GM19468 (cell line): ENCODE measurements around the gene PTTG1IP2.

ENCODE experiments used
- ATAC-seq: cut with Tn5 transposase; IDR thresholded peaks from one replicate; pipeline ENCODE4 v1.9.1; 2021; ENCODE audit warnings: mild to moderate bottlenecking, moderate library complexity, moderate number of reproducible peaks; ENCODE audit not compliant: unreplicated experiment; ENCODE audit errors: extremely low read depth

Gene PTTG1IP2

DNA sequence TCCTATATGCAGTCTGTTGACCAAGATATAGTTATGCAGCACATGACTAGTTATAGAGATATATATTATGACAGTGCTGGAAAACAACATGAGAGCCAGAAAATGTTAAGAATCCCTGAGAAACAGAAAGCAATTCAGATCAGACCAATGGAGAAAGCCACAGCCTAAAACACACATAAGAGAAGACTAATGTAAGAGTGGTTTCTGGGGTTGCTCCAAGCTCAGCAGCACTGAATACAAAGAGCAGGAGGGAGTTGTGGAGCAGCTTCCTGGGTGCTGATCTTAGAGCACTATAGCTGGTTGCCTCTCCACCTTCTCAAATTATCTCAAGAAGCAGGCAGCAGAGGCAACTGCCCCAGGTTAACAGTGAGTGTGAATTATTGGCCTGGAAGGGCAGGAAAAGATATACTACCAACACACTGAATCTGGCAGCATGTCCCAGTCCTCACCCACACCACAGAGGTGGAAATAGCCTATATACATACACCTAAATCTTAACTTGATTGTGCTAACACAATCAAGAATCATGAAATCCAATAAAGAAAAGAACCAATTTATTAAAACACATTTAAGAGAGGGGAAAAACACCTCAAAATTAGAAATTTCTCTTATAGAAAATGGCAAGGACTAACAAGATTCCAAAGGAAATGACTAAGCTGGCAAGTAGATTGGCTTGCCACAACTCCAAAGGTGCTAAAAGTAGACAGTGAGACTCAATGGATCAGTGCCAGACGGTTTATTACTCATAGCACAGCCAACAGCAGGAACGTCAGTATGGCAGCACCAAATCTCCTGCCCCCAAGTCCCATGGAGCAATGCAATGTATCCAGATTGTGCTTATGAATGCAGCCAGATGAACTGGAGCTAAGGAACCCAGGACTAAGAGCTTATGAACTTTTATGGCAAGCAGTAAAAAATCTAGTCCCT, 5.1 kb downstream of the PTTG1IP2 start:
- ATAC-seq, result no peak

- ATAC-seq, result no peak
Measured at GRCh38 chr7:90483251-90483650, 13.8 kb downstream of the PTTG1IP2 start.

- ATAC-seq, result no peak
Measured at GRCh38 chr7:90484706-90485105, 15.3 kb downstream of the PTTG1IP2 start.

DNA sequence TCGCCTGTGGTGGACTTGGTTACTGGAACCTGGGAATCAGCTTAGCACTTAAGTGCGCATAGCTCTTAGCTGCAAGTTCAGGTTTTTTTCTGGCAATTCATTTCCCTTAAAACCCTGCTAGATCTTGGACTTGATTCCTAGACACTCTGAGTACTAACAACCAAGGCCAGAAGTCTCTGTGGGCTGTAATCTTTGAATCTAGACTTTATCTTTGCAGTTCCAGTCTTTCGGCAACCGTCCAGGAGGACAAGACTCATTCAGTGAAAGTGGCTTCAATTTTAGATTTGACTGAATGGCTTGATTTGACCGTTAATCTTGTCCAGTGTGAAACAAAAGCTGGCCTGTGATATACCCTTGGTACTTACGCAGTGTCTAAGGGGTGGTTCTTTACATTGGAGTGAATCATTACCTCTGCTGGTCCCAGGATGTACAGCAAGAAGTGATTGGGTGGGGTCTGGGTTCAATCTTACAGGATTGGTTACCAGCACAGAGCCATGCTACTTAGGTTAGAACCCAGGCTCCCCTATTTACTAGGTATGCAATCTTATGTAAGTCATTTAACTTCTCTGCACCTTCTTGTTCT, 16.4 kb downstream of the PTTG1IP2 start:
- ATAC-seq, result no peak

- no peak for ATAC-seq
Measured at GRCh38 chr7:90487808-90488207, 18.4 kb downstream of the PTTG1IP2 start.

- ATAC-seq, result no peak
Measured at GRCh38 chr7:90488220-90488619, 18.8 kb downstream of the PTTG1IP2 start.

- no peak for ATAC-seq
Measured at GRCh38 chr7:90492250-90492649, 22.8 kb downstream of the PTTG1IP2 start.

DNA sequence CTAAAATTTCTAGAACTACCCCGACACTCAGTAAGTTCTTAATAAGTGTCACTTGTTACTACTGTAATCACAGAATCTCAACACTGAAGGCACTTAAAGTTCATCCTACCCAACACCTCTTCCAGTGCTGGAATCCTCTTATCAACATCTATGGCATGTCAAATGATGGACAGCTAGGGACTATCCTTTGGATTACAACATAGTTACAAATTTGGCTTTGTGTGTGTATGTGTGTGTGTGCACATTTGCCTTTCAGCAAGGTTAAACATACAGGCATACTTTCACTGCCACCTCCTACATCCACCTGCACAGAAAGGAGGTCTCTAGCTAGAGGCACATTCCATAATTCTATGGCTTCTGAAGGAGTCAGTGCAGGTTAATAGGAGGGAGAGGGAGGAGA, 25.8 kb downstream of the PTTG1IP2 start:
- no peak for ATAC-seq

DNA sequence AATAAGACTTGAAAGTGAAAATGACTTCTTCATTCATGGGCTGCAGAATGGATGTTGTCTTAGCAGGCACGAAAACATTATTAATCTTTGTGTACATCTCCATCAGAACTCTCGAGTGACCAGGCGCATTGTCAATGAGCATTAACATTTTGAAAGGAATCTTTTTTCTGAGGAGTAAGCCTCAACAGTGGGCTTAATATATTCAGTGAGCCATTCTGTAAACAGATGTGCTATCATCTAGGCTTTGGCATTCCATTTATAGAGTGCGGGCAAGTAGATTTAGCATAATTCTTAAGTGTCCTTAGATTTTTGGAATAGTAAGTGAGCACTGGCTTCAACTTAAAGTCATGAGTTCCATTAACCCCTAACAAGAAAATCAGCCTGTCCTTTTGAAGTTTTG, 33.1 kb downstream of the PTTG1IP2 start:
- ATAC-seq, result no peak

DNA sequence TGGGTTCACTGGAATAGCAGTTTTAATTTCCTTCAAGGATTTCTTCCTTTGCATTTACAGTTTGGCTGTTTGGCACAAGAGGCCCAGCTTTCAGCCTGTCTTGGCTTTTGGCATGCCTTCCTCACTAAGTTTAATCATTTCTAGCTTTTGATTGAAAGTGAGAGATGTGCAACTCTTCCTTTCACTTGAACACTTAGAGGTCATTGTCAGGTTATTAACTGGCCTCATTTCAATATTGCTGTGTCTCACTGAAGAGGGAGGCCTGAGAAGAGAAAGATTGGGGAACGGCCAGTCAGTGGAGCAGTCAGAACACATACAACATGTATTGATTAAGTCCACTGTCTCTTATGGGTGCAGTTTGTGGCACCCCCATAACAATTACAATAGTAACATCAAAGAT, 33.9 kb downstream of the PTTG1IP2 start:
- peak; percentile 42 for ATAC-seq

- ATAC-seq, result no peak
Measured at GRCh38 chr7:90507692-90508091, 38.3 kb downstream of the PTTG1IP2 start.

- no peak for ATAC-seq
Measured at GRCh38 chr7:90511776-90512175, 42.3 kb downstream of the PTTG1IP2 start.

- ATAC-seq, result no peak
Measured at GRCh38 chr7:90512821-90513254, 43.4 kb downstream of the PTTG1IP2 start.

DNA sequence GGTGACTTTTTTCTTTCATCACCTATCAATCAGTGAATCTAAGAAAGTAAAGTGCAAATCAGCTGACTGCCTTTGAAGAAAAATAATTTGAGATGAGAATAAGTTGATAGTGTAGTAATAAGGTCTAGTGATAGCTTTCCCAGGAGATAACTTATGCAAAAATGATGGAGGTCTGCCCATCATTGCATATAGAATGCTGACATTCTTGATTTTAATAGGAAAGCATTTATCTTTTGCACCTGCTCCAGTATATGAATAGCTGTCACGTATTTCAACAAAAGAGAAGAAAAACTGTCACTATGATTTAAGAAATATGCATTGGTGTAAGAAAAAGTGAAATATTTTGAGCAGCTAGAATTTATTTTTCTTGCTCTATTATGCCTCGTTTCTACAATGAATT, 46.8 kb downstream of the PTTG1IP2 start:
- no peak for ATAC-seq

GRCh38 chr7:90518630-90519029, 49.2 kb downstream of the PTTG1IP2 start:
- no peak for ATAC-seq

DNA sequence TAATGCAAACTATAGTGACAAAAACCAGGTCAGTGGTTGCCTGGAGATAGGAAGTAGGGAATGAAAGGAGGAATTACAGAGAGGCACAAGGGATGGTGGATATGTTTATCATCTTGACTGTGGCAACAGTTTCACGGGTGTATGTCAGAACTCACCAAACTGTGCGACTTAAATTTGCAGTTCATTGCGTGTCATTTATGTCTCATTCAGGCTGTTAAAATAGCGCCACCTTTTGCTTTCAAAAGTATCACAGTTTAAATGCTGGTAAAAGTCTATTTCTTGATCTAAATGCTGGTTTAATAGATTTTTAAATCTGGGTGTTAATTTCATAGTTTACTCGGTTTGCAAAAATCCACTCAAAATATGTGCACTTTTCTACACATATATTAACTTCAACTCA, 51.0 kb downstream of the PTTG1IP2 start:
- ATAC-seq, result no peak

DNA sequence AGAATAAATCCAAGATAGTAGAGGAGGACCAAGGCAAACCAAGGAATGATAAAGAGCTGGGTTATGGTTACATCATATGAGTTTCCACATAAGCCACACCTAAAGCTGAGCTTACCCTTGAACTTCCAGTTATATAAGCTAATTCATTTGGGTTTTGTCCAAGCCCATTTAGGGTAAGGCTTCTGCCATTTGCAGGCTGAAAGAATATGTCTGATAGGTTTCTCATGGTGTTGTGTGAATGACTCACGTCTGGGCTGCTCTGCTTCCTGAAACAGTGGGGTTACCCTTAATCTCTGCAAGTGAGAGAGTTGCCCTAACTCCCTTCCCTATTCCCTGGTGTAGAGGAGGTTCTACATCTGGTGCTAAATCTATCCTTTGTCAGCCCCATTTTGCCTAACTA, 60.8 kb downstream of the PTTG1IP2 start:
- ATAC-seq, result no peak

GRCh38 chr7:90532231-90532929, 62.9 kb downstream of the PTTG1IP2 start:
- ATAC-seq, result no peak

DNA sequence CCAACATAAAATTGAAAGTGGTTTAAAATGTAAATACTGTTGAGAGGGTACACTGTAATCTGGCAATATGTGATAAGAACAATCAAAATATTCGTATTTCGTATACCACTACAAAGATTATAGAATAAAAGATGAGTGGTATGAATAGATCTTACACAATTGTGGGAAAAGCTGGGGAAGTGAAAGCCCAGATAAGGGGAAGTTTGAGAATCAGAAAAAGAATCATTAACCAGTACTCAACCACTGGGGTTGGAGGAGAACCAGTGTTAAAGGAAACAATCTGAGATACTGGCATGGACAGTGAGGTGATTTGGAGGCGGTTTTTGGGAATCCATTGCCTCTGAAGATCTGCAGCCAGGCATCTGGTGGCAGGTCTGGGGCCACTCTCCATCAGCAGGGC, 67.0 kb downstream of the PTTG1IP2 start:
- ATAC-seq, result peak; percentile 35

GRCh38 chr7:90538405-90538804, 69.0 kb downstream of the PTTG1IP2 start:
- no peak for ATAC-seq

GRCh38 chr7:90540406-90540805, 71.0 kb downstream of the PTTG1IP2 start:
- no peak for ATAC-seq
